H1 (cell line): ENCODE results near the gene HPS3. TPM values are rescaled to one million over a fixed set of nuclear protein-coding genes. Genes with fewer than 3 reads are reported as not detected.

Experiments used
- BCL11A ChIP-seq, 2 experiments: IDR thresholded peaks; one replicate each; pipeline ENCODE4 v1.6.1; 2011; ENCODE audit warnings: low read depth in 2 of 2, low read length in 2 of 2, mild to moderate bottlenecking in 2 of 2
- CHD7 ChIP-seq: fragments of 300-600 bp; sonication (generic); IDR thresholded peaks from 2 replicates; pipeline ENCODE4 v1.7.1; 2012; ENCODE audit warnings: low read length, moderate library complexity, mild to moderate bottlenecking, inconsistent platforms; ENCODE audit not compliant: insufficient replicate concordance
- EGR1 ChIP-seq: IDR thresholded peaks from 2 replicates; pipeline ENCODE4 v1.6.1; 2011; ENCODE audit warnings: low read depth, low read length, borderline replicate concordance
- HDAC6 ChIP-seq: IDR thresholded peaks from one replicate; pipeline ENCODE4 v1.7.1; 2012; ENCODE audit warnings: low read depth, mild to moderate bottlenecking, inconsistent platforms, low read length, moderate library complexity
- JUN ChIP-seq: IDR thresholded peaks from 2 replicates; pipeline ENCODE4 v1.6.1; 2011; ENCODE audit warnings: low read depth, mild to moderate bottlenecking, improper control_type of control experiment, low read length
- RXRA ChIP-seq: IDR thresholded peaks from 2 replicates; pipeline ENCODE4 v1.6.1; 2011; ENCODE audit warnings: low read depth, mild to moderate bottlenecking, low read length, moderate library complexity; ENCODE audit not compliant: insufficient read depth
- SP4 ChIP-seq: IDR thresholded peaks from 2 replicates; pipeline ENCODE4 v1.6.1; 2012; ENCODE audit warnings: low read length, inconsistent platforms
- USF2 ChIP-seq: IDR thresholded peaks from 2 replicates; pipeline ENCODE4 v1.6.1; 2011; ENCODE audit warnings: low read length, improper control_type of control experiment
- YY1 ChIP-seq: IDR thresholded peaks from 2 replicates; pipeline ENCODE4 v1.6.1; 2011; ENCODE audit warnings: low read depth, mild to moderate bottlenecking, low read length
- polyA plus RNA-seq, 7 experiments: library from polyadenylated mRNA; depleted of rRNA in 3 of 7; stranded (reverse) in 5 of 7; unstranded in 2 of 7; fragments of >200 nt in 5 of 7; fragments of 200-250 nt in 2 of 7; gene quantifications; 1 replicate in 5 of 7; 2 replicates in 1 of 7; 4 replicates in 1 of 7; pipeline versions ENCODE4 v1.2.1 to v1.2.3, GENCODE V29; 2011 to 2013; ENCODE audit warnings: missing spikeins in 2 of 7, mixed read lengths in 2 of 7
- total RNA-seq: library from RNA; stranded (reverse); fragmentation: NEBNext Ultra II Directional; extraction: Animal tissue kit (Norgen Biotek cat#: 25700); gene quantifications from 2 replicates; pipeline ENCODE4 v1.2.1, GENCODE V29; 2021

HPS3 gene
- total and polyA plus RNA-seq, 2 of the 8 experiments (the other 6 are each of a cell fraction or from before 2014, with no cell fraction given), result 23.7 to 48.7 TPM

- peak; percentile 88 for TF ChIP-seq USF2
- TF ChIP-seq CHD7, result no peak
- no peak for TF ChIP-seq JUN
- no peak for TF ChIP-seq HDAC6
- no peak for TF ChIP-seq EGR1
- no peak for TF ChIP-seq SP4
- TF ChIP-seq YY1, result no peak
- TF ChIP-seq RXRA, result no peak
- no peak for TF ChIP-seq BCL11A (IDR thresholded peaks at IDR 0.05; ENCODE audit: low read depth in 2 of 2, low read length in 2 of 2)
Observed at GRCh38 chr3:149129326-149130205, at the start of gene HPS3 (continued).
